Central memory CD8-positive, alpha-beta T cell (primary cell): ENCODE results near the gene HDAC4.
A peak's percentile ranks its signal among the peaks of the same experiment; 100 is the strongest.

Experiments used
- ATAC-seq: fragments of 150-1000 bp; cut with Tn5 transposase; replicated peaks from 2 replicates; pipeline ENCODE4 v1.10.0; 2022; ENCODE audit warnings: mild to moderate bottlenecking, moderate FRiP score, moderate number of reproducible peaks; ENCODE audit not compliant: poor library complexity, severe bottlenecking; ENCODE audit errors: extremely low read depth
- DNase-seq, 2 donors: peaks; one replicate each; pipeline ENCODE4 v3.0.0; 2021; ENCODE audit warnings: low spot score in 2 of 2
- H3K27ac Mint-ChIP-seq: one replicate; pipeline ENCODE4 v1.8.0; 2022; ENCODE audit warnings: low read depth, mild to moderate bottlenecking, moderate library complexity, mixed read lengths
- H3K27me3 Mint-ChIP-seq: one replicate; pipeline ENCODE4 v1.8.0; 2022; ENCODE audit warnings: mixed read lengths
- H3K36me3 Mint-ChIP-seq: one replicate; pipeline ENCODE4 v1.8.0; 2022; ENCODE audit warnings: mild to moderate bottlenecking, moderate library complexity, mixed read lengths; ENCODE audit not compliant: insufficient read depth
- H3K4me1 Mint-ChIP-seq: one replicate; pipeline ENCODE4 v1.8.0; 2022; ENCODE audit warnings: mixed read lengths
- H3K4me3 Mint-ChIP-seq: one replicate; pipeline ENCODE4 v1.8.0; 2022; ENCODE audit warnings: mild to moderate bottlenecking, moderate library complexity, mixed read lengths
- H3K9me3 Mint-ChIP-seq: one replicate; pipeline ENCODE4 v1.8.0; 2022; ENCODE audit warnings: mixed read lengths

HDAC4 gene

DNA sequence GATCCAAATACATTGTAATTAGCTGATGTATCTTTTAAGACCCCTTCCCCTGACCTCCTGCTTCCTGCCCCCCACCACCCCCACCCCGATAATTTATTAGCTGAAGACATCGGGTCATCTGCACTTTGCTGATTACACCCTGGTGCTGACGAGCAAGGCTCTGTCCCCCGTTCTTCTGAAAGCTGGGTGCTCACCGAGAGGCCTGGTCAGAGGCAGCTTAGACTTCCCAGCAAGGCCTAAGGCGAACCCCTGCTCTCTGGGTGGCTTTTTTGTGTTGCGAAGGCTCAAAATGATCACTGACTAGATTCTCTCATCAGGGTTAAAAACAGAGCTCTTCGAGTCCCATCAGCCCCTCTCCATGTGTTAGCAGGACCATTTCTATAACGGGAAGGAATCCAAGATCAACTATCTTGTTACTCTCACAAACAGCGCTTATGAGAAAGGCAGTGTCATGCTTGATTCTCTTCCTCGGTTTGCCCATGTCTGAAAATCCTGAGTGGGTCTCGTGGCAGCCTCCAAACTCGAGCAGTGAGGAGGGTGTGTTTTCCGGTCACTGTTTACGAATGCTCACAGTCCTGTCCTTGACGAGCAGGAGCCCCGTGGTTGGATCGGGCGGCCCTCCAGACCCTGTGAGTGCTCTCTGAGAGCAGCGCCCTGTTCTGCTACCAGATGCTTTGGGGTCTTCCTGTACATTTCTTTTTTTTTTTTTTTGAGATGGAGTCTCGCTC lies 201.6 kb downstream of the HDAC4 start:
- no peaks in the 10 kb centered on the region for H3K9me3 Mint-ChIP-seq
- DNase-seq (no peak), ATAC-seq (no peak)
- no peak overlapping the region for H3K27ac Mint-ChIP-seq
- no peak overlapping the region for H3K4me3 Mint-ChIP-seq
- H3K4me1 Mint-ChIP-seq = peaks cover 37% of the 10 kb centered on the region
- H3K36me3 Mint-ChIP-seq = peaks cover 7% of the 10 kb centered on the region
- H3K27me3 Mint-ChIP-seq = no peaks in the 10 kb centered on the region

DNA sequence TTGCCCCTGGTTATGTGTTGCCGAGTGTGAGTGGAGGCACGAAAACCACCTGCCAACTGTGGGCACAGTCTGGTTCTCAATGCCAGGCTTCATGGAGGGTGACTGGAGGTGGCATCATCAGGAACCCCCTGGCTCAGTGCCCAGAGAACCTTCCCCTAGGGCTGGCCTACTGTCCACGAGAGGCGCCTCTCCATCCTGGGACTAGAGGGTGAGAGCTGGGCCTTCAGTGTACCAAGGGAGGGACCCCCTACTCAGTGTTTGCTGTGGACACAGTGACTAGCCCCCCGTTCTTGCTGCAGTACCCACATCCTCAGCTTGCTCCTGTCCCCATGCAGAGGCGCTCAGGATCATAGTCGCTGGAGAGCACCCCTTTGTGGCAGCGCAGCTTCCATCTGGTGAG lies 202.6 kb downstream of the HDAC4 start:
- peak overlapping the region; percentile 79 for H3K27ac Mint-ChIP-seq
- no peak overlapping the region for H3K4me3 Mint-ChIP-seq
- ATAC-seq (no peak), DNase-seq (no peak)
- peaks cover 30% of the 10 kb centered on the region for H3K4me1 Mint-ChIP-seq
- H3K36me3 Mint-ChIP-seq = peaks cover 9% of the 10 kb centered on the region
- no peaks in the 10 kb centered on the region for H3K27me3 Mint-ChIP-seq
- H3K9me3 Mint-ChIP-seq = no peaks in the 10 kb centered on the region

DNA sequence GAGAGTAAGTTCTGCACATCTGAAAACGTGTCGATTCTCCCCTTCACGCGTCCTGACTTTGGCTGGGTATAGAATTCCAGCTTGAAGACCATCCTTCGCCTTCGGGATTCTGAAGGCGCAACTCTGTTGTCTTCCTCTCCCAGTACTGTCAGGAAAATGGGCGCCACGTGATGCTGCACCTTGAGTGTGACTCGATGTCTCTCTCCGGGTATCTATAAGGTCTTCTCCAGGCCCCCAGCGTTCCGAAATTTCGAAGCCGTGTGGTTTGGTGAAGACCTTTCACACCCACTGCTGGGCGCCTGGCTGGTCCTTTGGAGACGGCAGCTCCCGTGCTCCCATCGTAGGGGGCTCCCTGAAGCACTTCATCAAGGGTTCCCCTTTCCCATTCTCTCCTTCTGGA lies 203.7 kb downstream of the HDAC4 start:
- no peak for DNase-seq
- Mint-ChIP-seq H3K36me3 (peaks cover 7% of the 10 kb centered on the region), H3K4me1 (peaks cover 22% of the 10 kb centered on the region), H3K4me3 (no peak overlapping the region), H3K27ac (peak overlapping the region; percentile 79), H3K27me3 (no peaks in the 10 kb centered on the region), H3K9me3 (no peaks in the 10 kb centered on the region)
- ATAC-seq = no peak

DNA sequence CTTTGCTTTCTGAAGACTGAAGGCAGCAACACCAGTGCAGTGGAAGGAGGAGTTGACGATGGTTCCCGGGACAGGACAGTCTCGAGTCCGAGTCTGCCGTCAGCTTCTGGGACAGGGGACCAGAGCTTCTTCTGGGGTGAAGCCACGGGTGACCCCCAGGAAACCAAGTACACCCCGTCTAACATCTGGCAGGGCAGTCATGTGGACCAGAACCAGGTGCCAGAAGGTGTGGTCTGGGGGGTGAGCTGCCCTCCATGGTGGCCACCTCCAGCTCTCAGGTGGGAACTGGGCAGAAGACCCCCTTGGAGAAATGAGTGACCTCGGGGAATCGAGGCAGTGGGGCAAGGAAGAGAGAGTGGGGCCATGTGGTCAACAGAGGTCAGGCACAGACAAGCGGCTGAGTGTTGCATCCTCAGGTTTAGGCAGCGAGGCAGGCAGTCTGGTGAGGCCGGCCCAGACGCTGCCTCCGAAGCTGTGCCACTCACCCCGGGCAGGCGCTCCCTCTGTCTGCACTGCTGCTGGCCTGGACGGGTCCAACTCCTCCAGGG lies 204.3 kb downstream of the HDAC4 start:
- Mint-ChIP-seq H3K27me3 (no peaks in the 10 kb centered on the region), H3K9me3 (no peaks in the 10 kb centered on the region), H3K4me3 (no peak overlapping the region), H3K27ac (peak overlapping the region; percentile 79), H3K36me3 (peaks cover 7% of the 10 kb centered on the region), H3K4me1 (peaks cover 18% of the 10 kb centered on the region)
- DNase-seq = no peak
- ATAC-seq = no peak

DNA sequence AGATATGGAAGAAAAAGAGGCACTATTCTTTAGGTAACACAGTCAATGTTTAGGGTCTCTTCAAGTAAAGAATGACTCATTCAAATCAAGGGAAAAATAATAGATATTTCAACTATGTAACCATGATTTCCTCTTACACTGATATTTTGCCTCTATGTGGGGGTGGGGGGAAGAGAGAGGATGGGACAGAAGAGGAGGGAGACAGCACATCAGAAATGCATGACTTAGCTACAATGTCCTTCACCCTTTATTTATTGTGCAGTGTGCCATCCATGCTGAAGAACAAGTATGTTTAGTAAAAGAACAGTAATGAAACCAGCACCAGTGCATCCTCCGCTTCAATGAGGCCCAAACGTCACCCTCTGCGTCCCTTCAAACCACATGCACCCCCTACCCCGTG lies 204.8 kb downstream of the HDAC4 start:
- Mint-ChIP-seq H3K36me3 (peaks cover 7% of the 10 kb centered on the region), H3K4me1 (peaks cover 18% of the 10 kb centered on the region), H3K27ac (peak overlapping the region; percentile 79), H3K4me3 (no peak overlapping the region), H3K9me3 (no peaks in the 10 kb centered on the region), H3K27me3 (no peaks in the 10 kb centered on the region)
- ATAC-seq (no peak), DNase-seq (no peak)

DNA sequence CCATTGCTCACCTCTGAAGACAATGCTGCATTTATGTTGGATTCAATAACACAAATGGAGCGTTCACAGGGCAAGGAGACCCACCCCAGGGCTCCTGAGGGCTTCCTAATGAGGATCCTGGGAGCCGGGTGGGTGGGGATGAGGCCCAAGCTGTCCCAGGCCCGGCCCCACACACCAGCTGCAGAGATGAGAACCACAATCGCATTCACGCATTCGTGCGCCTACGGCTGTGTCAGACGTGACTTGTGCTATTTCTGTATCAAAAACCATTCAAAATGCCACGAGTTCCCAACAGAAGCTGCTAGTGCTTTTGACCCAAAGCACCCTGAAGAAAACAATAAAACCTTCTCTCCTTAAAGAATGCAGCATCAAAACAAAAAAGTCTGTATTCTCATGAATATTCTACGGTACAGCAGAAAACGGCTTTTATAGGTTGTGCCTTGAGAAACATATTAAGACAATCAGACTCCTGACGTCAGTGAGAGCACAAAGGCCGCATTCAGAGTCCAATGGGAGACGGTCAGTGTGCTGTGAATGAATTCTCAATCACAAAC lies 205.4 kb downstream of the HDAC4 start:
- no peak overlapping the region for H3K27ac Mint-ChIP-seq
- H3K27me3 Mint-ChIP-seq = no peaks in the 10 kb centered on the region
- peaks cover 18% of the 10 kb centered on the region for H3K4me1 Mint-ChIP-seq
- DNase-seq (no peak), ATAC-seq (no peak)
- no peaks in the 10 kb centered on the region for H3K9me3 Mint-ChIP-seq
- no peak overlapping the region for H3K4me3 Mint-ChIP-seq
- peaks cover 9% of the 10 kb centered on the region for H3K36me3 Mint-ChIP-seq

DNA sequence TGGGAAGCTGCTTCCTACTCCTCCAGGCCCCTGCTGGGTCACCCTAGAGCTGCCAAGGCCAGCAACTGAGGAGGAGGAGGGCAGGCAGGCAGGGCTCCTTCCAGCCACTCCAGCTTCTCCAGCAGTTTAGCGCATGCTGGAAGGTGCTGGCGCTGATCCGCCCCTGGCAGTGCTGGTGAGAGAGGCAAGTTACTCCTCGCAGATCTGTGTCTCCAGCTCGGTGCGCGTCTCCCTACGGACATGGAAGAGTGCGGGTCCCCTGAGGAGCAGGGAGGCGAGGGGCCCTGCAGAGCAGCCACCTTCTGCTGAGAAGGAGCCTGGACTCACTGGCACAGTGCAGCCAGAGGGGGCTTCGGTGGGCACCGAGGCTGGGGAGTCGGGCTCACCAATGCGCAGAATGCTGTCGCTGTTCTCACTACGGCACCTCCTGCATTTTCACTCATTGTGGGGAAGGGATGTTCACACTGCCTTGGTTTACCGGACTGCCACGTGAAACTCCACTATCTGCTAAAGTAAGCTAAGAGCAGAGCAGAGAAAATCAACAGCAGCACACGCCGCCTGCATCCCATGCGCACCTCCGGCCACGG lies 206.0 kb downstream of the HDAC4 start:
- Mint-ChIP-seq H3K4me1 (peaks cover 18% of the 10 kb centered on the region), H3K27ac (no peak overlapping the region), H3K9me3 (no peaks in the 10 kb centered on the region), H3K4me3 (no peak overlapping the region), H3K36me3 (peaks cover 7% of the 10 kb centered on the region), H3K27me3 (no peaks in the 10 kb centered on the region)
- ATAC-seq = no peak
- no peak for DNase-seq

DNA sequence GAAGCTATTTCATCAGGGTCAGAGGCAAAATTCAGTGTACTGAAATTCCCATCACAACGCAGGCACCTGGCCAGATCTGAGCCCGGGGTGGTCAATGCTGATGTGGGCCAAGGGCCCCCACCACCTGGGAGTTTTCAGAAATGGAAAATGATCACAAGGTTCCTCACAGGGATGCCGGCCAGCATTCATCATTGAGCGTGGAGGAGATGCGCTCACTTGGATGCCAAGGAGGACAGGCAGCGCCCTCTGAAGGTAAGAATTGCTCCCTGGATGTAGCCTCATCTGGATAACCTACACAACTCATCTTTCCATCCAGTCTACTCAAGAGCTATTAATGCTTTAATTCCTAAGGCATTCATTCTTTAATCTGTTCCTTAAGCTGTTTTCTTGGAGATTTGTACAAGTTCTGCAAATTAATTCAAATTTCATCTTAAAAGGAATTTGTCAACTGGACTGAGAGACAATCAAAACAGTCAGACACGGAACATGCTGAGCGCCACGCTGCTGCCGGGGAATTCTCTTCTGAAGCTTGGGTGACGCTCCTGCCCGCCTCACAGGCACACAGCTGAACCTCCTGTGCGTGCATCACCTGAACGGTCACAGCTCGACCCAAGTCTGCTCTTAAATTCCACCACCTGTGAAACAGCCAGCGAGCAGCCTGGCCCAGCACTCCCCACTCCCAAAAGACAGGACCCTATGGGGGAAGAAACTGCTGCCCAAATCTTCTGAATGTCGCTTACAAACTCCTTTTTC lies 206.7 kb downstream of the HDAC4 start:
- Mint-ChIP-seq H3K4me3 (no peak overlapping the region), H3K9me3 (no peaks in the 10 kb centered on the region), H3K36me3 (peaks cover 7% of the 10 kb centered on the region), H3K27ac (no peak overlapping the region), H3K27me3 (no peaks in the 10 kb centered on the region), H3K4me1 (peaks cover 18% of the 10 kb centered on the region)
- DNase-seq (no peak), ATAC-seq (no peak)

DNA sequence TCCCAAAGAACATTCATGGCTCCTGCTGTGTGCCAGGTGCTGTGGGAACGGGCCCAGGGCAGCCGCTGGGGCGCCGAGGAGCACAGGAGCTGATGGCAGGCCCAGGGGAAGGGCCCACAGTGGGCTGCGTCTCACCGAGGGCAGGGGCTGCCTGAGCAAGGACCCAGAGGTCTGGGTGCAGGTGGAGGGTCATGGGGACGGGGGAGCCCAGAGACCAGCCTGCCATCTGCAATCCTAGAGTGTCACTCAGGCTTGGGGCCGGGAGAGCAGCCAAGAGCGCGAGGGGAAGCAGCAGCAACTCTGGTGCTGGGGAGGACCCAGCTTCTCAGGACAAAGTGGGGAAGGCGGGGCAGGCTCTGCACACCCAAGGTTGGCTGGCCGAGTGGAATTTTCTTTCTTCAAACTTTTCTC lies 207.4 kb downstream of the HDAC4 start:
- no peak overlapping the region for H3K27ac Mint-ChIP-seq
- H3K27me3 Mint-ChIP-seq = no peaks in the 10 kb centered on the region
- peaks cover 5% of the 10 kb centered on the region for H3K36me3 Mint-ChIP-seq
- no peak for ATAC-seq
- H3K4me1 Mint-ChIP-seq = peaks cover 18% of the 10 kb centered on the region
- no peaks in the 10 kb centered on the region for H3K9me3 Mint-ChIP-seq
- no peak for DNase-seq
- no peak overlapping the region for H3K4me3 Mint-ChIP-seq

DNA sequence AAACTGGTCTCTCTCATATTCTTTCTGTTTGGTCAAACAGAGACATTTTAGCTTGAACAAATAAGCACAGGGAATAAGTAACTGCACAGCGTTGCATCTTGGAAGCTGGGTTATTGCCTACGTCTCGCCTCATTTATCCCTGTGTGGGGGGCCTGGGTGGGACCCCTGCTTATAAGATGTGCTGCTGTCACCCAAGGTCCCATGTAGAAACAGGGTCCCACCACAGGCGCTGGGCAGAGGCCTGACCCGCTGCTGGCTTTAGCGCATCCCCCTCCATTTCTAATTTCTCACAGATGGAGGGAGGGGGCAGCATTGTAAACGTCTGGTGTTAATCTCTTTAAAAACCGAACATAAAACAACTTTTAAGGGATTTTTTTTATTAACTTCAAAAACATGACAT lies 207.8 kb downstream of the HDAC4 start:
- Mint-ChIP-seq H3K4me3 (no peak overlapping the region), H3K27me3 (no peaks in the 10 kb centered on the region), H3K36me3 (peaks cover 7% of the 10 kb centered on the region), H3K27ac (no peak overlapping the region), H3K9me3 (no peaks in the 10 kb centered on the region), H3K4me1 (peaks cover 18% of the 10 kb centered on the region)
- ATAC-seq (no peak), DNase-seq (no peak)

DNA sequence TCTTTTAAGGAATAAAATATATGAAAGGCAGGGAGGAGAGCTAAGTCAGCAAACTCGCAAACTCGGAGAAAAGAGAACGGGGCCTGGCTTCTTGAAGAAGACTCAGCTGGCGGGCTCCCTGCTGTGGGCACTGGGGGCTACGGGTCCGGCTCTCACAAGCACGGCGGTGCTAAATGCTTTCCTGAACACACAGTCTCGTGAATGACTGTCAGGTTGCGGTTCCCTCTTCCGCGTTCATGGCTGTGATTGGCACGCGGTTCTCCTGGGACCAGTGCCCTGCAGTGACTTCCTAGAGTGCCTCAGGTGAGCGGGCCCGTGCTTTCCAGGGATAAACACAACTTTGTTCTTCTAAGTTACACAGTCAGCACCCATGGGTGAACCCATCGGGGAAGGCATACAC lies 208.4 kb downstream of the HDAC4 start:
- DNase-seq (no peak), ATAC-seq (no peak)
- Mint-ChIP-seq H3K36me3 (peaks cover 7% of the 10 kb centered on the region), H3K9me3 (no peaks in the 10 kb centered on the region), H3K27me3 (no peaks in the 10 kb centered on the region), H3K4me3 (no peak overlapping the region), H3K4me1 (peaks cover 15% of the 10 kb centered on the region), H3K27ac (no peak overlapping the region)

DNA sequence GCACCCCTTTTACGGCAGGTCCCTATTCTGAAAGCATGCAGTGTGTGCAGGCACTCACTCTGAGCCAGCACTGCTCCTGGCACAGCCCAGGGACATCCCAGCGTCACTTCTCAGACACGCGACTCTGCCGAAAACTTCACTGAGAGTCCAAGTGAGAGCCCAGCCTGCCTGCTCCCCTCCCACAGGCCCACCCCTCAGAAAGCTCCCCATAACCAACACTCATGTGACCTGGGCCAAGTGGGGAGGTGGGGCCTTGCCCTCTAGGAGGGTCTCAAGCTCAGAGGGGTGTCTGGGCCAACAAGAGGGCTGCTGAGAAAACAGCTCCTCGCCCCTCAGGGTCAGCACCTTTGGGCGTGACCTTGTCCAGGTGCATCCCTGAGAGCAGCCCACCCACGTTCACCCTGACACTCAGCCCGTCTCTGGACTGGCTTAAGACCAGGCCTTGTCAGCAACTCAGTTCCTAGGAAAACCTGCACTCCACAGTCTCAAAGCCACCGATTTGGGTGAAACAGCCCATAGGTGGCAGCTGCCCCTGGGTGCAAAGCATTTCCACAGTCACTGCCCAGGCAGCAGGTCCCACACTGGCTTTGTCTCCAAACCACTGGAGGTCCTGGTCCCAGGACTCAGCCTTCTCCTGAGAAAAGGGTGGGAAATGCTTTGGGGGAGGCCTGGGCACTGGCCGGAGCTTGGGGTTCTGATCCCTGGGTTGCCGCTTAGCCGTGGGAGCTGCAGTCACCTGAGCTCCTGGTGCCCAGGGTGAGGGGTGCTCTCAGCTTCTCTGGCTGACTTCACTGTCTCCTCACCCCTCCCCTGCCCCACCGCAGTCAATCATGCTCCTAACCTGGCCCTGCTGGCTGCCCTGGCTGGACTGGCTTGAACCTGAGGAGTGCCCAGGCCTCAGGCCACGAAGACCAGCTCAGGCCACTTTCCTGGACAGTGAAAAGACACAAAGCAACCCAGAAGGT lies 209.6 kb downstream of the HDAC4 start:
- no peak for ATAC-seq
- Mint-ChIP-seq H3K36me3 (peaks cover 15% of the 10 kb centered on the region), H3K27ac (no peak overlapping the region), H3K4me3 (no peak overlapping the region), H3K9me3 (no peaks in the 10 kb centered on the region), H3K4me1 (peaks cover 10% of the 10 kb centered on the region), H3K27me3 (no peaks in the 10 kb centered on the region)
- DNase-seq = no peak
